IMR-90 (cell line): ENCODE data around the gene TSPAN8. TPM values are rescaled to one million over a fixed set of nuclear protein-coding genes. Genes with fewer than 3 reads are reported as not detected.

Source experiments
- ATAC-seq: fragments of 200-7000 bp; cut with Tn5 transposase; 2 replicates; pipeline ENCODE4 v1.9.1; 2020; ENCODE audit warnings: low read depth, mild to moderate bottlenecking, moderate library complexity
- BruUV-seq: library from RNA; stranded (reverse); fragments of 400-500 nt; replicated peaks from 2 replicates; lab custom pipeline; 2021; lab: Mats Ljungman, UMichigan
- CTCF ChIA-PET: fragments of 300-600 bp; formaldehyde crosslinking; extraction: SDS; loops from one replicate; lab custom pipeline; 2021; ENCODE audit warnings: antibody characterized with exemption; lab: Yijun Ruan, JAX
- POLR2A ChIA-PET: fragments of 300-600 bp; sonication (Branson Sonifier 250); formaldehyde crosslinking; loops from one replicate; lab custom pipeline; 2022; ENCODE audit warnings: antibody characterized with exemption; ENCODE audit not compliant: unreplicated experiment; lab: Charles Lee
- DNase-seq: peaks from one replicate; pipeline ENCODE4 v3.0.0; 2013
- H2AFZ ChIP-seq: replicated peaks from 2 replicates; pipeline ENCODE3; 2013; ENCODE audit warnings: low read length, mild to moderate bottlenecking; ENCODE audit not compliant: poor library complexity
- H2AK5ac ChIP-seq: 2 replicates; pipeline ENCODE4 v1.6.1; 2013; ENCODE audit warnings: low read depth, low read length, inconsistent platforms
- H2AK9ac ChIP-seq: replicated peaks from 2 replicates; pipeline ENCODE3; 2013; ENCODE audit warnings: mild to moderate bottlenecking, low read depth, low read length, moderate library complexity; ENCODE audit not compliant: poor library complexity
- H2BK120ac ChIP-seq: 2 replicates; pipeline ENCODE4 v1.6.1; 2013; ENCODE audit warnings: low read depth, low read length, inconsistent platforms
- H2BK15ac ChIP-seq: 3 replicates; pipeline ENCODE4 v1.6.1; 2013; ENCODE audit warnings: low read depth, low read length, inconsistent platforms
- H2BK20ac ChIP-seq: 2 replicates; pipeline ENCODE4 v1.6.1; 2013; ENCODE audit warnings: low read depth, mild to moderate bottlenecking, inconsistent platforms, low read length, moderate library complexity
- H2BK5ac ChIP-seq: 2 replicates; pipeline ENCODE4 v1.6.1; 2013; ENCODE audit warnings: mild to moderate bottlenecking, low read depth, low read length, inconsistent platforms; ENCODE audit not compliant: poor library complexity, severe bottlenecking
- H3K14ac ChIP-seq: replicated peaks from 2 replicates; pipeline ENCODE4 v1.6.1; 2013; ENCODE audit warnings: low read depth, low read length, inconsistent platforms
- H3K18ac ChIP-seq: 2 replicates; pipeline ENCODE4 v1.6.1; 2013; ENCODE audit warnings: low read depth, low read length, control low read depth
- H3K23ac ChIP-seq: 2 replicates; pipeline ENCODE4 v1.6.1; 2013; ENCODE audit warnings: low read depth, low read length, inconsistent platforms
- H3K27ac ChIP-seq: 2 replicates; pipeline ENCODE4 v1.5.1; 2013; ENCODE audit warnings: mild to moderate bottlenecking, control low read depth, low read length; ENCODE audit not compliant: insufficient read depth
- H3K27me3 ChIP-seq: 2 replicates; pipeline ENCODE4 v1.6.1; 2013; ENCODE audit warnings: low read length; ENCODE audit not compliant: control insufficient read depth, insufficient read depth
- H3K36me3 ChIP-seq: 2 replicates; pipeline ENCODE4 v1.6.1; 2013; ENCODE audit warnings: low read length, mixed read lengths; ENCODE audit not compliant: control insufficient read depth, insufficient read depth
- H3K4ac ChIP-seq: 2 replicates; pipeline ENCODE4 v1.6.1; 2013; ENCODE audit warnings: low read depth, low read length, inconsistent platforms
- H3K4me1 ChIP-seq: 2 replicates; pipeline ENCODE4 v1.6.1; 2013; ENCODE audit warnings: low read length, mixed read lengths; ENCODE audit not compliant: control insufficient read depth, insufficient read depth
- H3K4me2 ChIP-seq: 2 replicates; pipeline ENCODE4 v1.6.1; 2013; ENCODE audit warnings: low read depth, mild to moderate bottlenecking, control low read depth, low read length, moderate library complexity
- H3K4me3 ChIP-seq: 2 replicates; pipeline ENCODE4 v1.5.1; 2013; ENCODE audit warnings: low read depth, mild to moderate bottlenecking, control low read depth, low read length, moderate library complexity; ENCODE audit not compliant: insufficient read depth
- H3K56ac ChIP-seq: 2 replicates; pipeline ENCODE4 v1.6.1; 2013; ENCODE audit warnings: low read length, inconsistent platforms; ENCODE audit not compliant: insufficient read depth; ENCODE audit errors: extremely low read depth
- H3K79me1 ChIP-seq, 2 experiments: 2 replicates each; pipeline ENCODE4 v1.6.1; 2013; ENCODE audit warnings: low read length in 2 of 2, inconsistent platforms in 1 of 2, low read depth in 1 of 2
- H3K9ac ChIP-seq: 2 replicates; pipeline ENCODE4 v1.6.1; 2013; ENCODE audit warnings: low read depth, low read length, control low read depth
- H3K9me1 ChIP-seq: 2 replicates; pipeline ENCODE4 v1.6.1; 2013; ENCODE audit warnings: low read length, inconsistent platforms; ENCODE audit not compliant: insufficient read depth
- H3K9me3 ChIP-seq: 2 replicates; pipeline ENCODE4 v1.6.1; 2013; ENCODE audit warnings: low read length; ENCODE audit not compliant: control insufficient read depth, insufficient read depth
- H4K20me1 ChIP-seq: 2 replicates; pipeline ENCODE4 v1.6.1; 2013; ENCODE audit warnings: low read length, inconsistent platforms; ENCODE audit not compliant: insufficient read depth
- H4K5ac ChIP-seq: 2 replicates; pipeline ENCODE4 v1.6.1; 2013; ENCODE audit warnings: mild to moderate bottlenecking, low read depth, low read length, control low read depth
- H4K8ac ChIP-seq, 2 experiments: 2 replicates each; pipeline ENCODE4 v1.6.1; 2013; ENCODE audit warnings: low read depth in 2 of 2, low read length in 2 of 2, control low read depth in 1 of 2, inconsistent platforms in 1 of 2
- H4K91ac ChIP-seq: 2 replicates; pipeline ENCODE4 v1.6.1; 2013; ENCODE audit warnings: low read depth, low read length, inconsistent platforms; ENCODE audit not compliant: insufficient read depth
- BHLHE40 ChIP-seq: fragments of 150-350 bp; IDR thresholded peaks from 2 replicates; pipeline ENCODE4 v1.6.1; 2016; ENCODE audit warnings: mild to moderate bottlenecking, low read depth, low read length
- CEBPB ChIP-seq: IDR thresholded peaks from 2 replicates; pipeline ENCODE4 v1.6.1; 2012; ENCODE audit warnings: low read depth, low read length, improper control_type of control experiment
- CHD1 ChIP-seq: IDR thresholded peaks from 2 replicates; pipeline ENCODE4 v1.6.1; 2012; ENCODE audit warnings: low read depth, low read length, improper control_type of control experiment
- CTCF ChIP-seq: conservative IDR thresholded peaks from 2 replicates; pipeline ENCODE4 v1.5.1; 2012; ENCODE audit warnings: mild to moderate bottlenecking, low read depth, low read length, improper control_type of control experiment
- ELK1 ChIP-seq: fragments of 150-350 bp; IDR thresholded peaks from 2 replicates; pipeline ENCODE4 v1.6.1; 2016; ENCODE audit warnings: low read depth, mild to moderate bottlenecking, low read length, moderate library complexity, borderline replicate concordance
- FOS ChIP-seq: fragments of 150-350 bp; IDR thresholded peaks from 2 replicates; pipeline ENCODE4 v1.6.1; 2016; ENCODE audit warnings: low read depth, low read length
- MAFK ChIP-seq: IDR thresholded peaks from 2 replicates; pipeline ENCODE4 v1.6.1; 2012; ENCODE audit warnings: low read depth, low read length, improper control_type of control experiment
- MAZ ChIP-seq: IDR thresholded peaks from 2 replicates; pipeline ENCODE4 v1.6.1; 2012; ENCODE audit warnings: low read depth, mild to moderate bottlenecking, low read length, improper control_type of control experiment, moderate library complexity, borderline replicate concordance
- MXI1 ChIP-seq: IDR thresholded peaks from 2 replicates; pipeline ENCODE4 v1.6.1; 2012; ENCODE audit warnings: low read depth, mild to moderate bottlenecking, low read length, moderate library complexity, borderline replicate concordance
- NFE2L2 ChIP-seq: fragments of 150-350 bp; IDR thresholded peaks from 2 replicates; pipeline ENCODE4 v1.6.1; 2016; ENCODE audit warnings: low read depth, mild to moderate bottlenecking, low read length
- POLR2A ChIP-seq: IDR thresholded peaks from 2 replicates; pipeline ENCODE4 v1.6.1; 2012; ENCODE audit warnings: mild to moderate bottlenecking, low read depth, low read length
- RAD21 ChIP-seq: IDR thresholded peaks from 2 replicates; pipeline ENCODE4 v1.6.1; 2012; ENCODE audit warnings: low read length, improper control_type of control experiment
- RCOR1 ChIP-seq: IDR thresholded peaks from 2 replicates; pipeline ENCODE4 v1.6.1; 2012; ENCODE audit warnings: mild to moderate bottlenecking, low read length, improper control_type of control experiment; ENCODE audit not compliant: insufficient replicate concordance
- RFX5 ChIP-seq: IDR thresholded peaks from 2 replicates; pipeline ENCODE4 v1.8.0; 2012; ENCODE audit warnings: low read depth, mild to moderate bottlenecking, low read length, moderate library complexity
- SMC3 ChIP-seq: fragments of 150-350 bp; IDR thresholded peaks from 2 replicates; pipeline ENCODE4 v1.6.1; 2016; ENCODE audit warnings: low read depth, mild to moderate bottlenecking, antibody characterized with exemption, low read length, moderate library complexity
- USF2 ChIP-seq: fragments of 150-350 bp; IDR thresholded peaks from 2 replicates; pipeline ENCODE4 v1.6.1; 2017; ENCODE audit warnings: mild to moderate bottlenecking, antibody characterized with exemption, low read length, low read depth
- WGBS, 2 experiments: methylation state at CpG; one replicate each; pipeline versions ENCODE4 v1.1.5 to v1.1.7; 2013; ENCODE audit warnings: missing lambda C conversion rate in 2 of 2; ENCODE audit not compliant: insufficient read length in 1 of 2; ENCODE audit errors: extremely low coverage in 2 of 2; 5-methylcytosine and 5-hydroxymethylcytosine counted together
- dilution Hi-C: fragments of 300-500 bp; cut with HindIII; formaldehyde crosslinking; loops from one replicate; pipeline ENCODE4 v1.14.3; 2018; ENCODE audit warnings: low sequenced_read_pairs; ENCODE audit not compliant: unreplicated experiment
- in situ Hi-C: fragments of 300-500 bp; cut with MboI; formaldehyde crosslinking; loops from 3 replicates; pipeline ENCODE4 v1.14.3; 2019; ENCODE audit warnings: low sequenced_read_pairs, inconsistent platforms, mixed read lengths
- intact Hi-C: fragments of 100-400 bp; cut with micrococcal nuclease; formaldehyde crosslinking; loops from 2 replicates; pipeline ENCODE4 v1.10.0; 2022
- polyA plus RNA-seq, 3 experiments: library from polyadenylated mRNA; depleted of rRNA; stranded (reverse); fragments of >200 nt; gene quantifications; 2 replicates each; pipeline ENCODE4 v1.2.3, GENCODE V29; 2012; ENCODE audit warnings: low replicate concordance in 1 of 3
- total RNA-seq: library from RNA; depleted of rRNA; stranded (reverse); fragments of >200 nt; gene quantifications from 2 replicates; pipeline ENCODE4 v1.2.3, GENCODE V29; 2012

The TSPAN8 gene
- total and polyA plus RNA-seq, 2 of the 4 experiments (the other 2 are of a cell fraction), result not detected

- ChIA-PET CTCF (no interaction called here), POLR2A (no interaction called here)
- Histone ChIP-seq H3K9me3 (peaks cover 3% of the 10 kb centered on the region; the same call in 1 of the 2 replicates), H3K27ac (no peak overlapping the region), H3K27me3 (no peaks in the 10 kb centered on the region), H4K20me1 (no peaks in the 10 kb centered on the region), H3K4me2 (no peak overlapping the region), H3K4me1 (no peaks in the 10 kb centered on the region), H3K4me3 (no peak overlapping the region), H3K36me3 (no peaks in the 10 kb centered on the region), H2BK20ac (no peak overlapping the region), H3K18ac (no peak overlapping the region), H2BK5ac (no peak overlapping the region), H2AK9ac (no peak overlapping the region), H2AFZ (no peak overlapping the region), H3K56ac (no peak overlapping the region), H3K9me1 (no peaks in the 10 kb centered on the region), H3K9ac (no peak overlapping the region), H4K5ac (no peak overlapping the region), H2BK120ac (no peak overlapping the region), H2BK15ac (no peak overlapping the region), H3K14ac (no peak overlapping the region), H3K23ac (no peak overlapping the region), H3K4ac (no peak overlapping the region), H2AK5ac (no peak overlapping the region), H4K91ac (no peak overlapping the region), H3K79me1 (no peaks in the 10 kb centered on the region), H4K8ac (no peak overlapping the region)
- dilution Hi-C loops (no loop called here), in situ Hi-C loops (no loop called here), intact Hi-C loops (no loop called here)
- ATAC-seq (no peak), DNase-seq (no peak)
- no CpG with 5 or more reads among the region's 2 CpGs for WGBS, 2 experiments
- no TSS peak for BruUV-seq
- no peak for TF ChIP-seq NFE2L2
- no peak for TF ChIP-seq USF2
- no peak for TF ChIP-seq POLR2A
- TF ChIP-seq MAZ, result no peak
- no peak for TF ChIP-seq RAD21
- TF ChIP-seq MXI1, result no peak
- no peak for TF ChIP-seq SMC3
- TF ChIP-seq ELK1, result no peak
- no peak for TF ChIP-seq MAFK
- TF ChIP-seq FOS, result no peak
- no peak for TF ChIP-seq RCOR1
- no peak for TF ChIP-seq CTCF
- TF ChIP-seq CHD1, result no peak
- TF ChIP-seq RFX5, result no peak
- TF ChIP-seq CEBPB, result no peak
- no peak for TF ChIP-seq BHLHE40
Observed at GRCh38 chr12:71129364-71129763, 28.4 kb downstream of the TSPAN8 start.
